H1 (cell line): ENCODE data around the gene ZKSCAN8. TPM values are rescaled to one million over a fixed set of nuclear protein-coding genes. Genes with fewer than 3 reads are reported as not detected.

ENCODE experiments used
- BCL11A ChIP-seq, 2 experiments: IDR thresholded peaks; one replicate each; pipeline ENCODE4 v1.6.1; 2011; ENCODE audit warnings: low read depth in 2 of 2, low read length in 2 of 2, mild to moderate bottlenecking in 2 of 2
- CBX8 ChIP-seq: fragments of 300-800, 300-1000 bp; sonication (generic); IDR thresholded peaks from 2 replicates; pipeline ENCODE4 v1.7.1; 2016; ENCODE audit warnings: low read depth, low read length, borderline replicate concordance
- CHD7 ChIP-seq: fragments of 300-600 bp; sonication (generic); IDR thresholded peaks from 2 replicates; pipeline ENCODE4 v1.7.1; 2012; ENCODE audit warnings: low read length, moderate library complexity, mild to moderate bottlenecking, inconsistent platforms; ENCODE audit not compliant: insufficient replicate concordance
- polyA plus RNA-seq, 7 experiments: library from polyadenylated mRNA; depleted of rRNA in 3 of 7; stranded (reverse) in 5 of 7; unstranded in 2 of 7; fragments of >200 nt in 5 of 7; fragments of 200-250 nt in 2 of 7; gene quantifications; 1 replicate in 5 of 7; 2 replicates in 1 of 7; 4 replicates in 1 of 7; pipeline versions ENCODE4 v1.2.1 to v1.2.3, GENCODE V29; 2011 to 2013; ENCODE audit warnings: missing spikeins in 2 of 7, mixed read lengths in 2 of 7
- total RNA-seq: library from RNA; stranded (reverse); fragmentation: NEBNext Ultra II Directional; extraction: Animal tissue kit (Norgen Biotek cat#: 25700); gene quantifications from 2 replicates; pipeline ENCODE4 v1.2.1, GENCODE V29; 2021

ZKSCAN8 gene
- total and polyA plus RNA-seq, 2 of the 8 experiments (the other 6 are each of a cell fraction or from before 2014, with no cell fraction given), result 10.7 to 24.1 TPM

GRCh38 chr6:28159029-28159607, 17.4 kb downstream of the ZKSCAN8 start (continued):
- TF ChIP-seq CHD7 (no peak), CBX8 (no peak), BCL11A (IDR thresholded peaks at IDR 0.05; ENCODE audit: low read depth in 2 of 2, low read length in 2 of 2) (no peak)
